RPMI8226 (cell line): Measurements from ENCODE around the gene CLEC2D.
"Not testable (repeated sequence)": the region's sequence is repeated elsewhere in the genome, so short reads cannot be mapped to it uniquely, and the experiment has no call there.

ENCODE experiments used
- DNase-seq: peaks from one replicate; pipeline ENCODE4 v3.0.0-alpha.2; 2015

CLEC2D gene

GRCh38 chr12:9731393-9731792 lies 61.9 kb downstream of the CLEC2D start:
- DNase-seq, result no peak

- DNase-seq, result peak; percentile 54
Observed at GRCh38 chr12:9731797-9732196, 62.3 kb downstream of the CLEC2D start.

GRCh38 chr12:9732921-9733461 lies 63.5 kb downstream of the CLEC2D start, which contains the start of gene CLECL1:
Gene CLECL1, minus strand, starts transcription at chr12:9733097.
- peak; percentile 18 for DNase-seq

- DNase-seq, result peak; percentile 8
Observed at GRCh38 chr12:9735601-9736000, 66.1 kb downstream of the CLEC2D start.

GRCh38 chr12:9736936-9737705 lies 67.6 kb downstream of the CLEC2D start:
- no peak for DNase-seq

- DNase-seq, result not testable (repeated sequence)
Observed at GRCh38 chr12:9738905-9739304, 69.4 kb downstream of the CLEC2D start.

- DNase-seq, result not testable (repeated sequence)
Observed at GRCh38 chr12:9739404-9740105, 70.0 kb downstream of the CLEC2D start.

- DNase-seq, result no peak
Observed at GRCh38 chr12:9740106-9740750, 70.7 kb downstream of the CLEC2D start.

- DNase-seq, result peak; percentile 80
Observed at GRCh38 chr12:9741726-9742125, 72.2 kb downstream of the CLEC2D start.

GRCh38 chr12:9742661-9743060 lies 73.1 kb downstream of the CLEC2D start:
- DNase-seq, result peak; percentile 83

GRCh38 chr12:9745199-9745598 lies 75.7 kb downstream of the CLEC2D start:
- DNase-seq, result no peak
